ENCODE measurements around the gene MEIOC.
"Not testable (repeated sequence)": the region's sequence is repeated elsewhere in the genome, so short reads cannot be mapped to it uniquely, and the experiment has no call there.

The MEIOC gene

GRCh38 chr17:44655983-44656710 lies at the start of gene MEIOC:
Gene MEIOC, plus strand, starts transcription at chr17:44656468. Its CDS starts 146 bp downstream, at chr17:44656614.
- DNase-seq = no peak

DNA sequence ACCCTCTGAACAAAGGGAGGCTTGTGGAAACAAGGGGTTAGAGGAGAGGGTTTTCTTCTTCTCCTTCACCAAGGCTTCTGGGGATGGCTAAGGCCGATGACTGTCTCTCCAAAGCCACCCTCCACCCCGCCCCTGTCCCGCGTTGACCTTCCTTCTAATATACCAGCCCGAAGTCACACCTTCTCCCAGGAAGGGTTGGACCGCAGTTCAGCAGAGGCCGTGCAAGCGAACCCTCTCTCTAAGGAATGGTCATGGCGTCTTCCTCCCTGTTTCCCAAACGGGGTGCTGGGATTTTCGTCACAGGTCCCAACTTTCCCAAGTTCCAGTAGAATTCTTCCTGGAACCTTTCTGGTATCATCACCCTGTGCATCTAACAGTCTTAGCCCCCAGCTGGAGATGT lies 49.6 kb upstream of the MEIOC start:
- DNase-seq = no peak

- DNase-seq = no peak
Observed at GRCh38 chr17:44607836-44608690, 48.2 kb upstream of the MEIOC start.

GRCh38 chr17:44608727-44609435 lies 47.4 kb upstream of the MEIOC start:
- no peak for DNase-seq

DNA sequence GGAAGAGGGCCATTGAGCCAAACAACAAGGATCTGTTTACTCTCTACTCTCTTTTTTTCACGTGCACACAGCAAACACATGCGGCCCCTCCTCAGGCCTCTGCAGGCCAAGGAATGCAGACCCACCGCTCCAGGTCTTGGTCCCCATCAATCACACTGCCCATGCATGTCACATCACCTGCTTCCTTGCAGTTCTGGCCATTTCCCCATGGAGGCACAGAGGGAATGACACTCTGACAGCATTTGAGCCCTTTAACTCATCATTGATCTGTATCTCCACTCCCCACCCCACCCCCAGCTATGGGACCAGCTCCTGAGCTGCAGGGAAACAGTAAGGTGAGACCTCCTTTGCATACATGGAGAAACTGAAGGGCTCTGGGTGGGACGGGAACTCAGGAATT lies 45.9 kb upstream of the MEIOC start:
- no peak for DNase-seq

DNA sequence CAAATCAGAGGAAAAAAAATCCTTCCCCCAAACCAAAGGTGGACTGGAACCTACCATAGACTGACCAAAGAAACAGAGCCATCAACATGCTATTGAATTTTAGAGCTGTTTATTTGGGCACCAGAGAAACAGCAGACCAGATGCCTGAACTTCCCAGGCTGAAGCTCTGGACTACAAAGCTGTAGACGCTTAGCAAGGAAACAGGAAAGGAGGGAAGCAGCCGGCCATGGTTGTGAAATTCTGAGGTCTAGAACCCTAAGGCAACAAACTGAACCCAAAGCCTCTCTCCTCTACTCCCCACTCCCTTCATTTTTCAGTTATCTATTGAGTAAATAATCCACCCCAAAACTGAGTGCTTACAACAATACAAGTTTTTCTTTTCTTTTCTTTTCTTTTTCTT lies 45.4 kb upstream of the MEIOC start:
- DNase-seq = no peak

DNA sequence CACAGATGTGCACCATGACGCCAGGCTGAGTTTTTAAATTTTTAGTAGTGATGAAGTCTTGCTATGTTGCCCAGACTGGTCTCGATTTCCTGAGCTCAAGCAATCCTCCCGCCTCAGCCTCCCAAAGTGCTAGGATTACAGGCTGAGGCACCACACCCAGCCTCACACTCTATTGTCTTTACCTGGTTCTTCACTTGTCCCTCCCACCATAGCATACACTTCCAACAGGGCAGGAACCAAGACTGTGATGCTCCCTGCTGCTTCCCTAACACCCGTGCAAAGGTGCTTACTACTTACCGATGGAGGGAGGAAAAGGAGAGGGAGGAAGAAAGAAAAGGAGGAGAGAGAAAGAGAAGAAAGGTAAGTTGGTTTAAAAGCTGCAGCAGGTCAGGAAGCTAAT lies 41.4 kb upstream of the MEIOC start:
- no peak for DNase-seq

DNA sequence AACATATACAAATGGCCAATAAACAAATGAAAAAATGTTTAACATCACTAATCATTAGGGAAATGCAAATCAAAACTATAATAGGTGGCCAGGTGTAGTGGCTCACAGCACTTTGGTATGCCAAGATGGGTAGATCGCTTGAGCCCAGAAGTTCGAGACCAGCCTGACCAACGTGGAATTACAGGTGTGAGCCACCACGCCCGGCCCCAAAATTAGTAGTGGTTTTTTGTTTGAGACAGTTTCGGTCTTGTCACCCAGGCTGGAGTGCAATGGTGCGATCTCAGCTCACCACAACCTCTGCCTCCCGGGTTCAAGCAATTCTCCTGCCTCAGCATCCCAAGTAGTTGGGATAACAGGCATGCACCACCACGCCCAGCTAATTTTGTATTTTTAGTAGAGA lies 37.6 kb upstream of the MEIOC start:
- not testable (repeated sequence) for DNase-seq

DNA sequence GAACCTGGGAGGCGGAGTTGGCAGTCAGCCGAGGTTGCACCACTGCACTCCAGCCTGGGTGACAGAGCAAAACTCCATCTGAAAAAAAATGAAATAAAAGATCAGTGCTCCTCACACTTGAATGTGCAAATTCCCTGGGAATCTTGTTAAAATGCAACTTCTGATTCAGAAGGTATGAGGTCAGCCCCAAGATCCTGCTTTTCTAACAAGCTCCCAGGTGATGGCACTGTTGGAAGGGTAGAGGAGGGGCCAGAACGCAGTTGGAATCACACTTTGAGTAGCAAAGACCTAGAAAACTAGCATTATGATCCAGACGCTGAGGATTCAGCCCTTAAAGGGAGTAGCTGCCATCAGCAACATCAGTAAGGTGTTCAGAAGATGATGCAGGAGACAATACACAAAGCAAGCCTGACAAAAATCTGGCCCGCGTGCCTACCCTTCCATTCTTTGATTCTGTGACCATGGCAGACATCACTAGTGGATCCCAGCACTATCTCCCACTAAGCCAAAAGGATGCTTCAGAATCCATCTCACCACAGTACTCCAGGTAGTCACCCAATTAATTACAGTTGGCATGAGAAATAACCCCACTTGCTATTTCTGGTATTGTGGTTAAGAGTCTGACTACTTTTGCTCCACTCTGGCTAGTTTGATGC lies 33.1 kb upstream of the MEIOC start:
- DNase-seq = no peak

GRCh38 chr17:44627513-44628242 lies 28.6 kb upstream of the MEIOC start:
- no peak for DNase-seq

GRCh38 chr17:44628243-44629188 lies 27.8 kb upstream of the MEIOC start:
- DNase-seq = no peak

DNA sequence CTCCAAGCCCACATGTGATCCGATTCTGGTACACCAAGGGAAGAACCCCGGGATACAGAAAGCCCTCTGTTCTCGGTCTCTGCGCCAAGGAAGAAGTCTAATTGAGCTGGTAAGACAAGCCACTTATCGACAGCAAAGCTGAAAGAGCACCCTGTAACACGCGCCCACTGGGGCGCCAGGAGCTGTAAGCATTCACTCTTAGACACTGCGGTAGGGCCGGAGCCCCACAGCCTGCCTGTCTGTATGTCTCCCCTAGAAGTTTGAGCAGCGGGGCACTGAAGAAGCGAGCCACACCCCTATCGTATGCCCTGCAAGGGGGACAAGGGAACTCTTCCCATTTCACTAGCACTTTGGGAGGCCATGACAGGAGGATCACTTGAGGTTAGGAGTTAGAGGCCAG lies 27.0 kb upstream of the MEIOC start:
- no peak for DNase-seq

- DNase-seq = no peak
Observed at GRCh38 chr17:44630703-44631102, 25.6 kb upstream of the MEIOC start.

GRCh38 chr17:44633998-44634397 lies 22.3 kb upstream of the MEIOC start:
- no peak for DNase-seq

- DNase-seq = not testable (repeated sequence)
Observed at GRCh38 chr17:44634401-44634800, 21.9 kb upstream of the MEIOC start.

DNA sequence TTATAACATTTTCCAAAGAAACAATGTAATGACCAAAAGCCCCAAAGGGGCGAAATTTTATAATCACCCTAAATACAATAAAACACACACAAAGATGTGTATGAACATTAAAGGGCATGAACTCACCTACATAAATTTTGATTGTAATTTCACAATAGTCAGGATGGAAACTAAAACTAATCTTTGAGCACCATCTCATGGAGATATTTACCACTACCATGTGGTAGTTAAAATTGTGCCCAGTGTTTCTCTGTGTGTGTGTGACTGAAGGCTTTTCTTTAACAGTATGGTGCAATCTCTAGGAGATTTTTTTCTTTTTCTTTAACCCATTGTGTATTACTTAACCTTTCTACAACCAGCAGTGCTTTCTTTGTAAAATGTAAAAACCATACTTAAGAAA lies 19.7 kb upstream of the MEIOC start:
- DNase-seq = no peak

- no peak for DNase-seq
Observed at GRCh38 chr17:44637066-44637465, 19.2 kb upstream of the MEIOC start.

DNA sequence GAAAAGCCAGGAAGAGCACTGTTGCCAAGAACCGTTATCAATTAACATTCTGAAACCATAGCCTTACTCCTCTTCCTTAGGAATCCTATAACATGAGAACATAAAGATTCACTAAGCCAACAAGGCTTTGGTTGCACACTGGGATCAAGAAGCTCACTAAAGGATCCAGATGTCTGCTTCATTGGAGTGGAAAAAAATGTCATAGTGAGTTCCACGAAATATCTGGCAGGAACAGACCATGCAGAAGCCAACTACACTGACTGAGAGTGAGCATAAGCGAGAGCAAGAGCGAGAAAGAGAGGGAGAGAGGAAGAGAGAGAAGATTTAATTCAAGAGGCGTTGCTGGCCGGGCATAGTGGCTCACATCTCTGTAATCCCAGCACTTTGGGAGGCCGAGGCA lies 13.4 kb upstream of the MEIOC start:
- no peak for DNase-seq

DNA sequence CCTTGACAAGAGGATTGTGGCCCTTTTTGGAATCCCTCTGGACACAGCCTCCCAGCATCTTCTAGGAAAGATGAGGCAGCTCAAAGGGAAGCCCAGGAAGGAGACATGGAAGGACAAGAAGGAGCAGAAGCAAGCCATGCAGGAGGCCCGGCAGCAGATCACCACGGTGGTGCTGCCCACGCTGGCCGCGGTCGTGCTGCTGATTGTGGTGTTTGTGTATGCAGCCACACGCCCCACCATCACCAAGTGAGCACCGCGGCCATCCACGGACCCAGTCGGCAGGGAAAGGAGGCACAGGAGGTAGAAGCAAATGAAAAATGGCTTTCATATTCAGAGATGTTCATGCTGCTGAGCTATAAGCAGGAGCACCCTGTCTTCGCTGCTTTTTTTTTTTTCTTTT lies 10.9 kb upstream of the MEIOC start:
- DNase-seq = no peak

DNA sequence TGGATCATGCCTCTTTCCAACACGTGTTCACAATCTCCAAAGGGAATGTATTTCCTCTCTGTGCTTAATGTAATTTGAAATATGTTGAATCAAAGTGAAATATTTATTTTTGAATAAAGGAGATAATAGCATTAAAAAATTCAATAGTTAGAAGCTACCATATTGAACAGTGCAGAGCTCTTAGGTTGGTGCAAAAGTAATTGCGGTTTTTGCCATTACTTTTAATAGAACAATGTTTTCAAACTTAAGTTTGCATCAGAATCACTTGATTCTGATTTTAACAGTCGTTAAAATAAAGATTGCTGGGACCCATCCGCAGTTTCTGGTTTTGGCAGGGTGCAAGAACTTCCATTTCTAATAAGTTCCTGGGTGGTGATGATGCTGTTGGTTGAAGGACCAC lies 10.0 kb upstream of the MEIOC start:
- DNase-seq = no peak

- no peak for DNase-seq
Observed at GRCh38 chr17:44647736-44648135, 8.5 kb upstream of the MEIOC start.

Measured in NCI-H1436 treated with DMSO at 0.1 percent for 48 hours (cell line).